ENCODE data around the gene NCAM1. TPM values are rescaled to one million over a fixed set of nuclear protein-coding genes. Genes with fewer than 3 reads are reported as not detected.

NCAM1 gene
- total and polyA plus RNA-seq, 2 experiments from 2014 or later: 0.76 to 1.6 TPM

GRCh38 chr11:113057038-113057437 is 95.8 kb downstream of the NCAM1 start (continued):
- TF ChIP-seq, protein P1, sequence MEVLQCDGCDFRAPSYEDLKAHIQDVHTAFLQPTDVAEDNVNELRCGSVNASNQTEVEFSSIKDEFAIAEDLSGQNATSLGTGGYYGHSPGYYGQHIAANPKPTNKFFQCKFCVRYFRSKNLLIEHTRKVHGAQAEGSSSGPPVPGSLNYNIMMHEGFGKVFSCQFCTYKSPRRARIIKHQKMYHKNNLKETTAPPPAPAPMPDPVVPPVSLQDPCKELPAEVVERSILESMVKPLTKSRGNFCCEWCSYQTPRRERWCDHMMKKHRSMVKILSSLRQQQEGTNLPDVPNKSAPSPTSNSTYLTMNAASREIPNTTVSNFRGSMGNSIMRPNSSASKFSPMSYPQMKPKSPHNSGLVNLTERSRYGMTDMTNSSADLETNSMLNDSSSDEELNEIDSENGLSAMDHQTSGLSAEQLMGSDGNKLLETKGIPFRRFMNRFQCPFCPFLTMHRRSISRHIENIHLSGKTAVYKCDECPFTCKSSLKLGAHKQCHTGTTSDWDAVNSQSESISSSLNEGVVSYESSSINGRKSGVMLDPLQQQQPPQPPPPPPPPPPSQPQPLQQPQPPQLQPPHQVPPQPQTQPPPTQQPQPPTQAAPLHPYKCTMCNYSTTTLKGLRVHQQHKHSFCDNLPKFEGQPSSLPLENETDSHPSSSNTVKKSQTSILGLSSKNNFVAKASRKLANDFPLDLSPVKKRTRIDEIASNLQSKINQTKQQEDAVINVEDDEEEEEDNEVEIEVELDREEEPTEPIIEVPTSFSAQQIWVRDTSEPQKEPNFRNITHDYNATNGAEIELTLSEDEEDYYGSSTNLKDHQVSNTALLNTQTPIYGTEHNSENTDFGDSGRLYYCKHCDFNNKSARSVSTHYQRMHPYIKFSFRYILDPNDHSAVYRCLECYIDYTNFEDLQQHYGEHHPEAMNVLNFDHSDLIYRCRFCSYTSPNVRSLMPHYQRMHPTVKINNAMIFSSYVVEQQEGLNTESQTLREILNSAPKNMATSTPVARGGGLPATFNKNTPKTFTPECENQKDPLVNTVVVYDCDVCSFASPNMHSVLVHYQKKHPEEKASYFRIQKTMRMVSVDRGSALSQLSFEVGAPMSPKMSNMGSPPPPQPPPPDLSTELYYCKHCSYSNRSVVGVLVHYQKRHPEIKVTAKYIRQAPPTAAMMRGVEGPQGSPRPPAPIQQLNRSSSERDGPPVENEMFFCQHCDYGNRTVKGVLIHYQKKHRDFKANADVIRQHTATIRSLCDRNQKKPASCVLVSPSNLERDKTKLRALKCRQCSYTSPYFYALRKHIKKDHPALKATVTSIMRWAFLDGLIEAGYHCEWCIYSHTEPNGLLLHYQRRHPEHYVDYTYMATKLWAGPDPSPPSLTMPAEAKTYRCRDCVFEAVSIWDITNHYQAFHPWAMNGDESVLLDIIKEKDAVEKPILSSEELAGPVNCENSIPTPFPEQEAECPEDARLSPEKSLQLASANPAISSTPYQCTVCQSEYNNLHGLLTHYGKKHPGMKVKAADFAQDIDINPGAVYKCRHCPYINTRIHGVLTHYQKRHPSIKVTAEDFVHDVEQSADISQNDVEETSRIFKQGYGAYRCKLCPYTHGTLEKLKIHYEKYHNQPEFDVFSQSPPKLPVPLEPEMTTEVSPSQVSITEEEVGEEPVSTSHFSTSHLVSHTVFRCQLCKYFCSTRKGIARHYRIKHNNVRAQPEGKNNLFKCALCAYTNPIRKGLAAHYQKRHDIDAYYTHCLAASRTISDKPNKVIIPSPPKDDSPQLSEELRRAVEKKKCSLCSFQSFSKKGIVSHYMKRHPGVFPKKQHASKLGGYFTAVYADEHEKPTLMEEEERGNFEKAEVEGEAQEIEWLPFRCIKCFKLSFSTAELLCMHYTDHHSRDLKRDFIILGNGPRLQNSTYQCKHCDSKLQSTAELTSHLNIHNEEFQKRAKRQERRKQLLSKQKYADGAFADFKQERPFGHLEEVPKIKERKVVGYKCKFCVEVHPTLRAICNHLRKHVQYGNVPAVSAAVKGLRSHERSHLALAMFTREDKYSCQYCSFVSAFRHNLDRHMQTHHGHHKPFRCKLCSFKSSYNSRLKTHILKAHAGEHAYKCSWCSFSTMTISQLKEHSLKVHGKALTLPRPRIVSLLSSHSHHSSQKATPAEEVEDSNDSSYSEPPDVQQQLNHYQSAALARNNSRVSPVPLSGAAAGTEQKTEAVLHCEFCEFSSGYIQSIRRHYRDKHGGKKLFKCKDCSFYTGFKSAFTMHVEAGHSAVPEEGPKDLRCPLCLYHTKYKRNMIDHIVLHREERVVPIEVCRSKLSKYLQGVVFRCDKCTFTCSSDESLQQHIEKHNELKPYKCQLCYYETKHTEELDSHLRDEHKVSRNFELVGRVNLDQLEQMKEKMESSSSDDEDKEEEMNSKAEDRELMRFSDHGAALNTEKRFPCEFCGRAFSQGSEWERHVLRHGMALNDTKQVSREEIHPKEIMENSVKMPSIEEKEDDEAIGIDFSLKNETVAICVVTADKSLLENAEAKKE (CRISPR knock-in tag; IDR thresholded peaks at IDR 0.05): no peak
- TF ChIP-seq ZNF331 (CRISPR knock-in tag; IDR thresholded peaks at IDR 0.05; ENCODE audit: low read depth): no peak
- no peak for TF ChIP-seq CTCF (conservative IDR thresholded peaks at IDR 0.05; ENCODE audit: low read depth in 2 of 2)

- no peak overlapping the region for H3K4me2 ChIP-seq
- H3K4me1 ChIP-seq (ENCODE audit: insufficient read depth): no peaks in the 10 kb centered on the region
- Mint-ChIP-seq H3K4me1 (no peaks in the 10 kb centered on the region), H3K27me3 (ENCODE audit: insufficient read depth, low read depth, poor library complexity) (peaks cover 4% of the 10 kb centered on the region), H3K27ac (no peak overlapping the region), H3K4me3 (no peak overlapping the region), H3K9me3 (no peaks in the 10 kb centered on the region), H3K36me3 (ENCODE audit: low read depth) (no peaks in the 10 kb centered on the region)
- no peaks in the 10 kb centered on the region for H4K20me1 ChIP-seq (replicated peaks; ENCODE audit: insufficient read depth)
- ATAC-seq (no peak), DNase-seq (ENCODE audit: low spot score) (no peak)
- no peaks in the 10 kb centered on the region for H3F3A ChIP-seq (replicated peaks; ENCODE audit: low read depth)
- no peaks in the 10 kb centered on the region for H3K79me2 ChIP-seq (replicated peaks; ENCODE audit: insufficient read depth)
- H3K27ac ChIP-seq (ENCODE audit: low read depth): no peak overlapping the region
- H3K4me3 ChIP-seq: no peak overlapping the region
- peaks cover 4% of the 10 kb centered on the region; the same call in 1 of the 2 replicates for H3K9me2 ChIP-seq (ENCODE audit: insufficient read depth)
- H2AFZ ChIP-seq: no peak overlapping the region
- no peaks in the 10 kb centered on the region for H3K27me3 ChIP-seq (ENCODE audit: insufficient read depth)
- TF ChIP-seq CTCF (conservative IDR thresholded peaks at IDR 0.05; ENCODE audit: low read depth in 2 of 2) (peak in 1 of 2 experiments; percentile 10; a peak in 1 of 4 replicates), EZH2 (IDR thresholded peaks at IDR 0.05; ENCODE audit: low read depth, unreplicated experiment) (no peak)
- H3K36me3 ChIP-seq (ENCODE audit: insufficient read depth): no peaks in the 10 kb centered on the region
These were observed 98.3 kb downstream of the NCAM1 start for GRCh38 chr11:113059548-113059947.
